Liver (tissue), 3 donors: ENCODE results near the gene HMGN3.

Source experiments
- FOXA1 ChIP-seq: IDR thresholded peaks from 2 replicates; pipeline ENCODE4 v1.6.1; 2016; ENCODE audit warnings: antibody characterized with exemption
- HNF4G ChIP-seq: IDR thresholded peaks from 2 replicates; pipeline ENCODE4 v1.6.1; 2016; ENCODE audit warnings: antibody characterized with exemption
- RAD21 ChIP-seq, 2 donors: IDR thresholded peaks; 2 replicates each; pipeline ENCODE4 v1.6.1; 2016; ENCODE audit warnings: antibody characterized with exemption in 2 of 2, mild to moderate bottlenecking in 2 of 2
- RXRA ChIP-seq, 2 donors: IDR thresholded peaks; 2 replicates each; pipeline ENCODE4 v1.6.1; 2017 to 2018; ENCODE audit warnings: antibody characterized with exemption in 2 of 2, mild to moderate bottlenecking in 1 of 2
- TAF1 ChIP-seq: conservative IDR thresholded peaks from 2 replicates; pipeline ENCODE4 v1.6.1; 2016; ENCODE audit warnings: antibody characterized with exemption, mild to moderate bottlenecking
- TF ChIP-seq, protein P1 (sequence below): fragments of 150-350 bp; IDR thresholded peaks from 2 replicates; pipeline ENCODE4 v1.5.1; 2017; ENCODE audit warnings: improper control_type of control experiment, low read depth, low read length; ENCODE audit not compliant: missing input control
- TF ChIP-seq, protein P2 (sequence below): IDR thresholded peaks from 2 replicates; pipeline ENCODE4 v1.6.1; 2016; ENCODE audit warnings: antibody characterized with exemption, mild to moderate bottlenecking
- donor health status: healthy.
- donor health status: healthy.

DNA sequence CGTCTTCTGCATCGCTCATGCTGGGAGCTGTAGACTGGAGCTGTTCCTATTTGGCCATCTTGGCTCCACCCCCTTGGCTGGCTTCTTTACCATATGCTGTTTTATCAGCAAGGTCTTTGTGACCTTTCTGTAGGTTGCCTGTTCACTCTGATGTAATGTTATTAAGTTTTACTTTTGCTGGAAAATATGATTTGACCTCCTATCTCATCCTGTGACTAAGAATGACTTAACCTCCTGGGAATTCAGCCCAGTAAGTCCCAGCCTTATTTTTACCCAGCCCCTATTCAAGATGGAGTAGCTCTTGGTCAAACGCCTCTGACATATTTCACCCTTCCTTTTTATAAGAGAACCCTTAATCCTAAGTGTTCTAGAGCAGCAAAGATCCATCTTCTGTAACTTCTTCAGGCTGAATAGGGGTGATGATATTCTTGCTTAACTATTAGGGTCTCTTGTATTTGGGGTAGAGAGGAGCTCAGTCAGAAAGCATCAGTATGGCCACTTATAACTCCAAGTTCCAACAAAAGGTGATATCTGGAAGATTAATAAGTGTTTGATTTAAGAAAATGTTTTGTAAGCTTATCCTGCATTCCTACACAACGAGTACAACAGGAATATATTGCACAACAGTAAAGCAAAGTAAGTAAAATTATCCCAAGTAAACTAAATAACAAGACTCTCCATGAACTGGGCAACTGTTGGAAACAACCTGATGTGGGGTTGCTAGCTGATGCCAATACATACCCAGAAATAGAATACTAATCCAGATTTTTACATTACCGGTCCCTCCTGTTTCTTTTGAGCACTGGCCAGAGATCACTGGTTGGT lies 23.1 kb upstream of the HMGN3 start:
- TF ChIP-seq, protein P1, sequence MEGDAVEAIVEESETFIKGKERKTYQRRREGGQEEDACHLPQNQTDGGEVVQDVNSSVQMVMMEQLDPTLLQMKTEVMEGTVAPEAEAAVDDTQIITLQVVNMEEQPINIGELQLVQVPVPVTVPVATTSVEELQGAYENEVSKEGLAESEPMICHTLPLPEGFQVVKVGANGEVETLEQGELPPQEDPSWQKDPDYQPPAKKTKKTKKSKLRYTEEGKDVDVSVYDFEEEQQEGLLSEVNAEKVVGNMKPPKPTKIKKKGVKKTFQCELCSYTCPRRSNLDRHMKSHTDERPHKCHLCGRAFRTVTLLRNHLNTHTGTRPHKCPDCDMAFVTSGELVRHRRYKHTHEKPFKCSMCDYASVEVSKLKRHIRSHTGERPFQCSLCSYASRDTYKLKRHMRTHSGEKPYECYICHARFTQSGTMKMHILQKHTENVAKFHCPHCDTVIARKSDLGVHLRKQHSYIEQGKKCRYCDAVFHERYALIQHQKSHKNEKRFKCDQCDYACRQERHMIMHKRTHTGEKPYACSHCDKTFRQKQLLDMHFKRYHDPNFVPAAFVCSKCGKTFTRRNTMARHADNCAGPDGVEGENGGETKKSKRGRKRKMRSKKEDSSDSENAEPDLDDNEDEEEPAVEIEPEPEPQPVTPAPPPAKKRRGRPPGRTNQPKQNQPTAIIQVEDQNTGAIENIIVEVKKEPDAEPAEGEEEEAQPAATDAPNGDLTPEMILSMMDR = no peak
- TF ChIP-seq, protein P2, sequence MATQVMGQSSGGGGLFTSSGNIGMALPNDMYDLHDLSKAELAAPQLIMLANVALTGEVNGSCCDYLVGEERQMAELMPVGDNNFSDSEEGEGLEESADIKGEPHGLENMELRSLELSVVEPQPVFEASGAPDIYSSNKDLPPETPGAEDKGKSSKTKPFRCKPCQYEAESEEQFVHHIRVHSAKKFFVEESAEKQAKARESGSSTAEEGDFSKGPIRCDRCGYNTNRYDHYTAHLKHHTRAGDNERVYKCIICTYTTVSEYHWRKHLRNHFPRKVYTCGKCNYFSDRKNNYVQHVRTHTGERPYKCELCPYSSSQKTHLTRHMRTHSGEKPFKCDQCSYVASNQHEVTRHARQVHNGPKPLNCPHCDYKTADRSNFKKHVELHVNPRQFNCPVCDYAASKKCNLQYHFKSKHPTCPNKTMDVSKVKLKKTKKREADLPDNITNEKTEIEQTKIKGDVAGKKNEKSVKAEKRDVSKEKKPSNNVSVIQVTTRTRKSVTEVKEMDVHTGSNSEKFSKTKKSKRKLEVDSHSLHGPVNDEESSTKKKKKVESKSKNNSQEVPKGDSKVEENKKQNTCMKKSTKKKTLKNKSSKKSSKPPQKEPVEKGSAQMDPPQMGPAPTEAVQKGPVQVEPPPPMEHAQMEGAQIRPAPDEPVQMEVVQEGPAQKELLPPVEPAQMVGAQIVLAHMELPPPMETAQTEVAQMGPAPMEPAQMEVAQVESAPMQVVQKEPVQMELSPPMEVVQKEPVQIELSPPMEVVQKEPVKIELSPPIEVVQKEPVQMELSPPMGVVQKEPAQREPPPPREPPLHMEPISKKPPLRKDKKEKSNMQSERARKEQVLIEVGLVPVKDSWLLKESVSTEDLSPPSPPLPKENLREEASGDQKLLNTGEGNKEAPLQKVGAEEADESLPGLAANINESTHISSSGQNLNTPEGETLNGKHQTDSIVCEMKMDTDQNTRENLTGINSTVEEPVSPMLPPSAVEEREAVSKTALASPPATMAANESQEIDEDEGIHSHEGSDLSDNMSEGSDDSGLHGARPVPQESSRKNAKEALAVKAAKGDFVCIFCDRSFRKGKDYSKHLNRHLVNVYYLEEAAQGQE = no peak
- TF ChIP-seq RAD21 (IDR thresholded peaks at IDR 0.05) = no peak
- TF ChIP-seq FOXA1 = no peak
- TF ChIP-seq RXRA (IDR thresholded peaks at IDR 0.05) = no peak
- TF ChIP-seq HNF4G = no peak
- no peak for TF ChIP-seq TAF1
